Mesendoderm (in vitro differentiated cells): ENCODE data around the gene TMEM60.
"Not testable (repeated sequence)": the region's sequence is repeated elsewhere in the genome, so short reads cannot be mapped to it uniquely, and the experiment has no call there.

Source experiments
- DNase-seq: peaks from one replicate; pipeline ENCODE4 v3.0.0; 2013
- H2AK5ac ChIP-seq: 2 replicates; pipeline ENCODE4 v1.6.1; 2013; ENCODE audit warnings: low read length, inconsistent platforms
- H2BK120ac ChIP-seq: 2 replicates; pipeline ENCODE4 v1.6.1; 2013; ENCODE audit warnings: low read depth, mild to moderate bottlenecking, low read length, moderate library complexity, mixed read lengths
- H2BK15ac ChIP-seq: replicated peaks from 2 replicates; pipeline ENCODE4 v1.6.1; 2013; ENCODE audit warnings: low read depth, mild to moderate bottlenecking, moderate library complexity
- H2BK5ac ChIP-seq: 2 replicates; pipeline ENCODE4 v1.6.1; 2013; ENCODE audit warnings: low read length, inconsistent platforms
- H3K18ac ChIP-seq: 2 replicates; pipeline ENCODE4 v1.6.1; 2013; ENCODE audit warnings: mild to moderate bottlenecking, low read length, mixed read lengths
- H3K23ac ChIP-seq: one replicate; pipeline ENCODE4 v1.6.1; 2013; ENCODE audit warnings: low read length
- H3K27ac ChIP-seq: 2 replicates; pipeline ENCODE4 v1.5.1; 2013; ENCODE audit warnings: low read depth, mild to moderate bottlenecking, inconsistent platforms, low read length, moderate library complexity
- H3K27me3 ChIP-seq: 2 replicates; pipeline ENCODE4 v1.6.1; 2013; ENCODE audit warnings: low read length, control low read depth, mild to moderate bottlenecking, inconsistent platforms; ENCODE audit not compliant: insufficient read depth, poor library complexity
- H3K36me3 ChIP-seq: 2 replicates; pipeline ENCODE4 v1.6.1; 2013; ENCODE audit warnings: low read length, inconsistent platforms; ENCODE audit not compliant: control insufficient read depth, insufficient read depth
- H3K4ac ChIP-seq: one replicate; pipeline ENCODE4 v1.6.1; 2013; ENCODE audit warnings: low read depth, mild to moderate bottlenecking, low read length, moderate library complexity
- H3K4me1 ChIP-seq: 2 replicates; pipeline ENCODE4 v1.6.1; 2013; ENCODE audit warnings: low read depth, low read length, inconsistent platforms; ENCODE audit not compliant: control insufficient read depth
- H3K4me2 ChIP-seq: 2 replicates; pipeline ENCODE4 v1.6.1; 2013; ENCODE audit warnings: low read length
- H3K4me3 ChIP-seq: 2 replicates; pipeline ENCODE4 v1.5.1; 2013; ENCODE audit warnings: mild to moderate bottlenecking, low read length
- H3K56ac ChIP-seq: one replicate; pipeline ENCODE4 v1.6.1; 2013; ENCODE audit warnings: low read length
- H3K79me1 ChIP-seq: 2 replicates; pipeline ENCODE4 v1.6.1; 2013; ENCODE audit warnings: low read length, inconsistent platforms
- H3K79me2 ChIP-seq: 2 replicates; pipeline ENCODE4 v1.6.1; 2013; ENCODE audit warnings: mild to moderate bottlenecking, low read length; ENCODE audit not compliant: control insufficient read depth, insufficient read depth
- H3K9ac ChIP-seq: 2 replicates; pipeline ENCODE4 v1.6.1; 2013; ENCODE audit warnings: low read length, inconsistent platforms
- H4K5ac ChIP-seq: one replicate; pipeline ENCODE4 v1.6.1; 2013; ENCODE audit warnings: low read length
- H4K8ac ChIP-seq: one replicate; pipeline ENCODE4 v1.6.1; 2013; ENCODE audit warnings: low read depth, mild to moderate bottlenecking, control low read depth, low read length, moderate library complexity
- WGBS: extraction: QIAGEN DNeasy Blood & Tissue Kit; methylation state at CpG from one replicate; pipeline ENCODE4 v1.1.7; 2013; ENCODE audit warnings: low lambda C conversion rate, missing lambda C conversion rate; ENCODE audit not compliant: insufficient coverage; ENCODE audit errors: extremely low coverage; 5-methylcytosine and 5-hydroxymethylcytosine counted together

The TMEM60 gene

GRCh38 chr7:77837966-77838365 lies 39.7 kb upstream of the TMEM60 start:
- Histone ChIP-seq H4K5ac (no peak overlapping the region), H2BK5ac (no peak overlapping the region), H2AK5ac (no peak overlapping the region), H3K4me1 (no peaks in the 10 kb centered on the region), H3K27ac (no peak overlapping the region), H3K18ac (no peak overlapping the region), H3K56ac (no peak overlapping the region), H2BK15ac (no peak overlapping the region), H3K4me3 (no peak overlapping the region), H3K36me3 (no peaks in the 10 kb centered on the region), H3K79me1 (no peaks in the 10 kb centered on the region), H3K23ac (no peak overlapping the region), H3K79me2 (no peaks in the 10 kb centered on the region), H2BK120ac (no peak overlapping the region), H3K4ac (no peak overlapping the region), H3K4me2 (no peak overlapping the region), H3K27me3 (no peaks in the 10 kb centered on the region), H4K8ac (no peak overlapping the region), H3K9ac (no peak overlapping the region)
- no CpG with 5 or more reads among the region's 1 CpG for WGBS
- no peak for DNase-seq

- Histone ChIP-seq H3K9ac (no peak overlapping the region), H2BK5ac (no peak overlapping the region), H4K5ac (no peak overlapping the region), H3K18ac (no peak overlapping the region), H3K4me3 (no peak overlapping the region), H3K79me1 (no peaks in the 10 kb centered on the region), H3K4me2 (no peak overlapping the region), H3K23ac (no peak overlapping the region), H2BK120ac (no peak overlapping the region), H3K56ac (no peak overlapping the region), H3K27me3 (no peaks in the 10 kb centered on the region), H3K27ac (no peak overlapping the region), H2AK5ac (no peak overlapping the region), H3K79me2 (no peaks in the 10 kb centered on the region), H2BK15ac (no peak overlapping the region), H3K4ac (no peak overlapping the region), H3K36me3 (no peaks in the 10 kb centered on the region), H3K4me1 (no peaks in the 10 kb centered on the region), H4K8ac (no peak overlapping the region)
- whole genome bisulfite sequencing: no CpG with 5 or more reads among the region's 2 CpGs
- no peak for DNase-seq
Measured at GRCh38 chr7:77837275-77837674, 39.0 kb upstream of the TMEM60 start.

GRCh38 chr7:77836425-77836824 lies 38.2 kb upstream of the TMEM60 start:
- not testable (repeated sequence) for H4K5ac ChIP-seq, DNase-seq, H3K18ac ChIP-seq, H3K4ac ChIP-seq, H2BK5ac ChIP-seq, H4K8ac ChIP-seq, H3K4me2 ChIP-seq, H3K27ac ChIP-seq, H2BK120ac ChIP-seq, H3K9ac ChIP-seq, H2AK5ac ChIP-seq, H3K79me2 ChIP-seq, H2BK15ac ChIP-seq, H3K56ac ChIP-seq, H3K79me1 ChIP-seq, H3K4me3 ChIP-seq, H3K36me3 ChIP-seq, H3K27me3 ChIP-seq, H3K23ac ChIP-seq, H3K4me1 ChIP-seq
- WGBS: no CpG with 5 or more reads among the region's 2 CpGs

DNA sequence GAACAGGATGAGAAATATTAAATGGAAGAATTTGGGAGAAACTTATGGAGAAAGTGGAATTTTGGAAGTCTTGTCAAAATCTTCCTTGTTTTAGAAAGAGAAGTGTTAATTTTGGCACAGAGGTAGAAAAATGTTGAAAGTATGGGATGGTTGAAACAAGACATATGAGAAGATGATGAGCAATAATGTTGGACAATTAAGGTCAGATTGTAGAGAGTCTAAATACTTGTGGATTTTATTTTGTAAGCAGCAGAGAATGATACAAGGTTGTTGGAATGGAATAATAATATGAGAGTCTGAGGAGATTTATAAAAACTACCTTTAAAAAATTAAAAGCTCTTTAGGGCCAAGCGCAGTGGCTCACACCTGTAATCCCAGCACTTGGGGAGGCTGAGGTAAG lies 34.9 kb upstream of the TMEM60 start:
- H4K8ac ChIP-seq: no peak overlapping the region

DNA sequence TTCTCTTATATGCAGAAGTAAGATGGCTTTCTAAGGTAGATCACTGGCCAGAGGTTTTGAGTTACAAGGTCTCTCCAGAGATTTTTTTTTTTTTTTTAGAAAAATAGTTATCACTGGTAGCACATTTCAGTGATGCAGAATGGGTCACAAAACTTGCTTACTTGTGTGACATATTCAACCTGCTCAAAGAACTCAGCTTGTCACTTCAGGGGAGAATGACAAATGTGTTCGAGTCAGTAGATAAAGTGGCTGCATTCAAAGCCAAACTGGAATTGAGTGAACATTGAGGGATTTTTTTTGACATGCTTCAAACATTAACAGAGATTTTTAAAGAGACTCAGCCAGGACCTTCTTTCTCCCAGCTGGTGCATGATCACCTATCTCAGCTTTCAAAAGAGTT lies 33.7 kb upstream of the TMEM60 start:
- Histone ChIP-seq H2AK5ac (no peak overlapping the region), H3K23ac (no peak overlapping the region), H3K27me3 (no peaks in the 10 kb centered on the region), H4K5ac (no peak overlapping the region), H3K4me1 (no peaks in the 10 kb centered on the region), H3K36me3 (no peaks in the 10 kb centered on the region), H4K8ac (peak overlapping the region; percentile 56), H3K56ac (no peak overlapping the region), H3K4me2 (no peak overlapping the region), H2BK120ac (no peak overlapping the region), H3K18ac (no peak overlapping the region), H3K4me3 (no peak overlapping the region), H3K4ac (no peak overlapping the region), H2BK15ac (no peak overlapping the region), H3K79me1 (peaks cover 3% of the 10 kb centered on the region), H2BK5ac (no peak overlapping the region), H3K79me2 (no peaks in the 10 kb centered on the region), H3K9ac (no peak overlapping the region), H3K27ac (no peak overlapping the region)
- no peak for DNase-seq
- WGBS: no CpG with 5 or more reads among the region's 1 CpG

More for the DNA sequence above, 34.9 kb upstream of the TMEM60 start:
- no peak overlapping the region for H3K4me2 ChIP-seq
- WGBS: no CpG with 5 or more reads among the region's 1 CpG
- H3K36me3 ChIP-seq: no peaks in the 10 kb centered on the region
- H3K18ac ChIP-seq: no peak overlapping the region
- H3K4ac ChIP-seq: no peak overlapping the region
- no peak overlapping the region for H3K4me3 ChIP-seq
- no peak overlapping the region for H3K23ac ChIP-seq
- H3K56ac ChIP-seq: no peak overlapping the region
- H3K79me1 ChIP-seq: peaks cover 3% of the 10 kb centered on the region
- H3K27ac ChIP-seq: no peak overlapping the region
- H2BK5ac ChIP-seq: no peak overlapping the region
- no peak overlapping the region for H2AK5ac ChIP-seq
- H2BK15ac ChIP-seq: no peak overlapping the region
- DNase-seq: no peak
- no peak overlapping the region for H3K9ac ChIP-seq
- H3K27me3 ChIP-seq: no peaks in the 10 kb centered on the region
- H3K79me2 ChIP-seq: no peaks in the 10 kb centered on the region
- H2BK120ac ChIP-seq: no peak overlapping the region
- no peaks in the 10 kb centered on the region for H3K4me1 ChIP-seq
- H4K5ac ChIP-seq: no peak overlapping the region

DNA sequence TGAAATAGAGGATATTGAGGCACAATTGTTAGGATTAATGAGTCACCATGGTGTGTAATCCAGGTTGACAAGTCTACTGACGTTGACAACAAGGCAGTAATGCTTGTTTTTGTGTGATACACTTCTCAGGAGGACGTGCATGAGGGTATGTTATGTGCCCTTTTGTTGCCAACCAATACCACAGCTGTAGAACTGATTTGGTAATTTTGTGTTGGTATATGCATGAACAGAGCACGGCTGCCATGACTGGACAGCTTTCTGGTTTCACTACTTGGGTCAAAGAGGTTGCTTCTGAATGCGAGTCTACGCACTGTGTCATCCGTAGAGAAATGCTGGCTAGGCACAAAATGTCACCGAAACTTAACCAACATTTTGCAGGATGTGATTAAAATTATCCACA lies 33.2 kb upstream of the TMEM60 start:
- Histone ChIP-seq H3K27me3 (no peaks in the 10 kb centered on the region), H3K4me3 (no peak overlapping the region), H3K79me1 (peaks cover 3% of the 10 kb centered on the region), H3K18ac (no peak overlapping the region), H2BK5ac (no peak overlapping the region), H3K27ac (no peak overlapping the region), H3K4me2 (no peak overlapping the region), H4K8ac (no peak overlapping the region), H3K23ac (peak overlapping the region; percentile 32), H3K4ac (no peak overlapping the region), H2BK120ac (no peak overlapping the region), H3K9ac (no peak overlapping the region), H2BK15ac (no peak overlapping the region), H3K79me2 (no peaks in the 10 kb centered on the region), H3K4me1 (no peaks in the 10 kb centered on the region), H2AK5ac (no peak overlapping the region), H3K36me3 (no peaks in the 10 kb centered on the region), H3K56ac (no peak overlapping the region), H4K5ac (no peak overlapping the region)
- WGBS: no CpG with 5 or more reads among the region's 7 CpGs
- DNase-seq: no peak
